GM12872 (cell line): ENCODE measurements around the gene KRTAP10-5.

Experiments
- TF ChIP-seq, protein P1 (sequence below): IDR thresholded peaks from 3 replicates; pipeline ENCODE4 v1.5.1; 2011; ENCODE audit warnings: low read depth, mild to moderate bottlenecking, low read length, moderate library complexity; ENCODE audit not compliant: insufficient read depth

The KRTAP10-5 gene

DNA sequence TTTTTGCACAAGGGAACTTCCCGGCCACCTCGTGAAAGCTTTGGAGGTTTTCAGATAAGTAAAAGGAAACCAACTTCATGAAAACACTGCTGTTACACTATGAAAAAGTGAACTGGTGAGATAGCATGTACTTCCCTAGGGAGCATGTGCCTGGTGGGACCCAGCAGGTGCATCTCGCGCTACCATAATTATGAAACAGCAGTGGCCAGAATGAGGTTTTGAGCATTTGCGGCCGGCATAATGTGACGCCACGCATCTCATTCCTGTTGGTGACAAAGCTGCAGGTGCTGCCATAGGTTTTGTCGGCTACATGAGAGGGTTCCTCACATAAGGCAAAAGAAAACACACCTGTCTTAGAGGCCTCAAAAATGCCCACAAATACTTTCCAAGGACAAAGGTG is 23.5 kb downstream of the KRTAP10-5 start:
- TF ChIP-seq, protein P1, sequence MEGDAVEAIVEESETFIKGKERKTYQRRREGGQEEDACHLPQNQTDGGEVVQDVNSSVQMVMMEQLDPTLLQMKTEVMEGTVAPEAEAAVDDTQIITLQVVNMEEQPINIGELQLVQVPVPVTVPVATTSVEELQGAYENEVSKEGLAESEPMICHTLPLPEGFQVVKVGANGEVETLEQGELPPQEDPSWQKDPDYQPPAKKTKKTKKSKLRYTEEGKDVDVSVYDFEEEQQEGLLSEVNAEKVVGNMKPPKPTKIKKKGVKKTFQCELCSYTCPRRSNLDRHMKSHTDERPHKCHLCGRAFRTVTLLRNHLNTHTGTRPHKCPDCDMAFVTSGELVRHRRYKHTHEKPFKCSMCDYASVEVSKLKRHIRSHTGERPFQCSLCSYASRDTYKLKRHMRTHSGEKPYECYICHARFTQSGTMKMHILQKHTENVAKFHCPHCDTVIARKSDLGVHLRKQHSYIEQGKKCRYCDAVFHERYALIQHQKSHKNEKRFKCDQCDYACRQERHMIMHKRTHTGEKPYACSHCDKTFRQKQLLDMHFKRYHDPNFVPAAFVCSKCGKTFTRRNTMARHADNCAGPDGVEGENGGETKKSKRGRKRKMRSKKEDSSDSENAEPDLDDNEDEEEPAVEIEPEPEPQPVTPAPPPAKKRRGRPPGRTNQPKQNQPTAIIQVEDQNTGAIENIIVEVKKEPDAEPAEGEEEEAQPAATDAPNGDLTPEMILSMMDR: no peak

DNA sequence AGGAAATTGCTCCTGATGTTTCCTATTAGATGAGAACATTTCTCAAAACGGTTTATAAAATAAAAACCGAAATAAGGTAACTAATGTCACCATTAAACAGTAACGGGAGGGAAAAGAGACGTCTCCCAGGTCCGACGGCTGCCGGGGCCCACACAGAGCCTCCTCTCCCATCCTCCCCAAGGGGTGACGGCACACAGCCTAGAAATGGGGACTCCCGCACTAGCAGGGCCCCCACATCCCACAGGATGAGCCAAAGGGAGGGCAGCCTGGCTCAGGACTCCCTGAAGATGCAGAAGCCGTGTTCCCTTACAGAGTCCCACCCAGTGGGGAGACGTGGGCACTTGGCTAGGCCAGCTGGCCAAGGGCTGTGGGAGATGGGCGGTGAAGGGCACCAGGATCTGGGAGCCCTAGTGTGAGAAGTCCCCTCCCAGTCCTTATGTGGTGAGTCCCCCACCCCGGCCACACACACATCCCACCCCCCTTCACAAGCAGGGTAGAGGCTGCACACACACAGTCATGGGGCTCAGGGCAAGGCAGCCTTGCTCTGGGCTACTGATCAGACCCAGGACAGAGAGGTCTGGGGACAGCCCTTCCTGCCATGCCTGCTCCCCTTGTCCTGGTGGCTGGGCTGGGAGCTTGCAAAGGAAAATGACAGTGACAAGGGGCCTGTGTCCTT is 25.1 kb downstream of the KRTAP10-5 start:
- TF ChIP-seq, protein P1: no peak

DNA sequence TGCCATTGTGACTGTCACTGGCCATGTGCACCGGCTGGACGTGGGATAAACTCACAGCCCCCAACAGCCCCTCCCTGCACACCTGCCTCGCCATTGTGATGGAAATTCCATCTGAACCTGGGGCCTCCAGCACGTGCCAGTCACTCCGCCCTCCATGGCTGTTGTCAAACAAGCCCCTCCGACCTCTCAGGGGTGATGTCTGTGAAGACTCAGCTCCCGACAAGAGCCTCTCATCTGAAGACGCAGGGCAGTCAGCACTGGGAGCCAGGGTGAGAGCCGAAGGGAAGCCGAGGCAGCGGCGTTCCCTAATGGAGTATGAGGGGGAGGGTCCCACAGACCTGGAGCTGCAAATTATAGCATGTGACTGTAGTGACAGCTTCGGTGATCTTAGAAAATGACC is 27.7 kb downstream of the KRTAP10-5 start:
- TF ChIP-seq, protein P1: no peak

DNA sequence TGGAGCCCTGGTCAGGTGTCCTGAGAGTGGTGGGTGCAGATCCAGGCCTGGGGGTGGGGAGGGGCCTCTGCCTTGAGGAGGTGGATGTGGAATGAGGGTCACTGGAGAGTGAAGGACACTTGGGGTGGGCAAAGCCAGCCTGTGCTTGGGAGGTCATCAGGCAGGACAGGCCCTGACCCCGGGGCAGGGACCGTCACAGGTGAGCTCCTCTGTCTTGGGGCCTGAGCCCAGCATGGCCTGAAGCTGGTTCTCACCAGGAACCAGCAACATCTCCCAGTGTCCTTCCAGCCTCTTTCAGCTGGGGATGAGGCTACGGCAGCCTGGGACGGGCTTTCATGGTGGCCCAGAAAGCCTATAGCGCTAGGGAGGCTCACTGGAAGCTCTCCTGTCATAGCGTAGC is 28.3 kb downstream of the KRTAP10-5 start:
- TF ChIP-seq, protein P1: no peak

DNA sequence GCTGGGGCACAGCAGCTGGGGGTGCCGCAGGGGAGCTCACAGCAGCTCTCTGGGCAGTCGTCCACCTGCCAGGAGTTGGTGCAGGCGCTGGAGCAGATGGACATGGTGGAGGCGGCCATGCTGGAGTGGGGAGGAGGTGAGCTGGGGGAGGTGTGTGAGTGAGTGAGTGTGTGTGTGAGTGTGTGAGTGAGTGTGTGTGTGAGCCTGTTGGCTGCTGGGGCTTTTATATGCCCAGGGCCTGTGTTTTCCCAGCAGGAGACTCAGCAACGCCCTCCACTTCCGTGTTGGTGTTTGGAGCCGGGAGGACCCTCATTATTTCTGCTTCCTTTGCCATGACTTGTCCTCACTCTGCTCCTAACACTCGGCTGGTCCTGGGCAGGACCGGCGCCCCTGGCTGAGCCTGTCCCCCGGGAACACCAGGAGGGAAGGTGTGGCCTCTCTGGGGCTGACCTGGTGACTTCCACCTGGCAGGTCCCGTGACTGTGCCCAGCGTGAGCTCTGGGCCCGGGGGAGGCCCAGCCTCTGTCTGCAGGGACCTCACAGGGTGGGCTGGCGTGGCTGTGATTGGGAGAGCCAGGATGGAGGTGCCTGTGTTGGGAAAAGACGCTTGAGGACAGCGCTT is 29.0 kb downstream of the KRTAP10-5 start, which contains the start of gene KRTAP10-2:
Gene KRTAP10-2, minus strand, starts transcription at position 166 of the 622 bp plus-strand sequence. Its CDS starts 47 bp downstream, at position 119.
- TF ChIP-seq, protein P1: no peak

DNA sequence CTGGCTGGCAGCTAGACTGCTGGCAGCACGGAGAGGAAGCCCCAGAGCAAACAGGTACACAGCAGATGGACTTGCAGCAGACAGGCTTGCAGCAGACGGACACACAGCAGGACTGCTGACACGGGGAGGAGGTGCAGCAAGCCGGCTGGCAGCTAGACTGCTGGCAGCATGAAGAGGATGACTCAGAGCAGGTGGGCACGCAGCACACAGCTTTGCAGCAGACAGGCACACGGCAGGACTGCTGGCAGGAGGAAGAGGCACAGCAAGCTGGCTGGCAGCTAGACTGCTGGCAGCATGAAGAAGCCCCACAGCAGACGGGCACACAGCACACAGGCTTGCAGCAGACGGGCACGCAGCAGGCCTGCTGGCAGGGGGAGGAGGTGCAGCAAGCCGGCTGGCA is 29.6 kb downstream of the KRTAP10-5 start:
- TF ChIP-seq, protein P1: no peak

DNA sequence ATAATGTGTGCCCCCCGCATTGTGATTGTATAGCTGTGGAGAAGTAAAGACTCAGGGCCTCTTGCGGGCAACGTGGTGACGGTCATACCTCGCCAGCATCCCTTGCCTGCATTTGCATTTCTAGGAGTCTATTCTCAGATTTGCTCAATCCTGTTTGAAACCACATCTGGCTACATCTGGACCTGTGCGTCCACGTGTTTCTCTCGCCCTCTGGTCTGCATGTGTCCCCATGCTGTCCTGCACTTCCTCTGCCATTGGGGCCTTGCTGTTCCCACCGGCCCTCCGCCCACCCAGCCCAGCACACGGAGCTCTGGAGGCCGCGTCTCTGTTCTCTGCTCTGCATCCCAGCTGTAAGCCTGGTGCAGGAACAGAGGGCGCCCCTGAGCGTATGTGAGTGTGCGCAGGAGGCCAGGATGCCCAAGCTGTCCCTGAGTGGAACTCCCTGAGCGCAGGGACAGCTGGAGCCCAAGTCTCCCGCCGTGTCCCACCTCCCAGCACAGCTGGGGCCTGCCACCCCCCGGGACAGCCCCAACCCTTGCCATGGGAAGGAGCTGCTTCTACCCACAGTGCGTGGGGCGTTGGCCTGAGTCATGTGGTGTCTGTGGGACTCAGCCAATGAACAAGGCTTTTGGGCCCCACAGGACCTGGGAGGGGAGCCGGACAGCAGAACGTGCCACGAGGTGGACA is 30.7 kb downstream of the KRTAP10-5 start:
- TF ChIP-seq, protein P1: no peak
